HuH-7 (cell line): ENCODE measurements around the gene ERP44.

Source experiments
- DNase-seq: peaks from one replicate; pipeline ENCODE4 v3.0.0; 2011; ENCODE audit warnings: low spot score

Gene ERP44

DNA sequence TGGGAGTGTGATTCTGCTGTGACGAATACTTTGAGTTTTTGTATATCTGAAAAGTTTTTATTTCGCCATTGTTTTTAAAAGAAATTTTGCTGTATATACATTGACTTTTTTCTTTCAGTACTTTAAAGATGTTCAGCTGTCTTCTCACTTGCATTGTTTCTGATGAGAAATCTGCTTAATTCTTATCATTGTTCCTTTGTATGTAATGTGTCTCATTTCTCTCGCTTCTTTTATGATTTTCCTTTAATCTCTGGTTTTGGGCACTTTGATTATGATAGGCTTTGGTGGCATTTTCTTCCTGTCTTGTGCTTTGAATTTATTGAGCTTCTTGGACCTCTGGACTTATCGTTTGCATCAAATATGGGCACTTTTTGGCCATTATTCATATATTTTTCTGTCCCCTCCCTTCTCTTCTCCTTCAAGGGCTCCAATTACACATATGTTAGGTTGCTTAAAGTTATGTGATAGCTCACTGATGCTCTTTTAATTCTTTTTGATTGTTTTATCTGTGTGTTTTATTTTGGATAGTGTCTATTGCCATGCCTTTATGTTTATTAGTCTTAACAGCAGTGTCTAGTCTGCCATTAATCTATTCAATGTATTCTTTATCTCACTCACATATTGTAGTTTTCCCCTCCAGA lies 161.7 kb downstream of the ERP44 start:
- DNase-seq, result no peak

DNA sequence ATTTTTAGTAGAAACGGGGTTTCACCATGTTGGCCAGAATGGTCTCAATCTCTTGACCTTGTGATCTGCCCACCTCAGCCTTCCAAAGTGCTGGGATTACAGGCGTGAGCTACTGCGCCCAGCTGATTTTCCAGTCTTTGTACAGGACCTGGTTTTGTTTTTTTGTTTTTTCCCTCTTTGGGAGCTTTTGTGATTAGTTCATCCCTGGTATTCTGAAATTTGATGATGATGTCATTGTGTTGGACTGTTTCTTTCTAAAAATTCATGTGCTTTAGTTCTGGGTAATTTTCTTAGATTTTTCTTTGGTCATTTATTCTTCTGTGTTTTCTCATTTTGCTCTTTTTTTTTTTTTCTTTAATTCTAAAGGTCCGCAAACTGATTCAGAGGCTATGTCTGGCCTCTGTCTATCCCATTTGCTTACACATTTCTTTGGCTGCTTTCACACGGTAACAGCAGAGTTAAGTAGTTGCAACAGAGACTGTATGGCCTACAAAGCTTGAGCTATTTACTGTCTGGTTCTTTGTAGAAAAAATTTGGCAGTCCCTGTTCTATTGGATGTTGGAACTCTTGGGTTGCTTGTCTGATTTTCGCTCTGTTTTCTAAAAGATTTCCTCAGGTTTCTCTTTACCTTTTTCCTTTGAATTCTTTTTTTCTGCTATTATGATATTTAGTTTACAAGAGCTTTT lies 167.5 kb downstream of the ERP44 start:
- DNase-seq, result no peak

DNA sequence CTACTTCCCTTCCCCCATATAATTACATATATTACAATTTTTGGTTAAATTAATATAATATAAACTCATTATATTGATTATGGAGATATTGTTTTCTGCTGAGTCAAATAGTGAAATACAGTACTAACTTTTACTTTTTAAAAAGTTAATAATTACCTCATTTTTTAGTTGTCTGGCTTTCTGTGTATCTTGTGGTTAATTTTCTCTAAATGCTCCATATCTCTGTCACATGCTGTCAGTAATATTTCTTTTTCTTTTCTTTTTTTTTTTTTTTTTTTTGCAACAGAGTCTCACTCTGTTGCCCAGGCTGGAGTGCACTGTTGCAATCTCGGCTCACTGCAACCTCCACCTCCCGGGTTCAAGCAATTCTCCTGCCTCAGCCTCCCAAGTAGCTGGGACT lies 169.1 kb downstream of the ERP44 start:
- no peak for DNase-seq
